HepG2 (cell line): ENCODE data around the gene IGFLR1. TPM values are rescaled to one million over a fixed set of nuclear protein-coding genes. Genes with fewer than 3 reads are reported as not detected.

ENCODE experiments used
- ATF1 ChIP-seq: IDR thresholded peaks from 2 replicates; pipeline ENCODE4 v1.6.1; 2016; ENCODE audit warnings: mild to moderate bottlenecking, control low read depth
- BHLHE40 ChIP-seq: IDR thresholded peaks from 2 replicates; pipeline ENCODE4 v1.6.1; 2011; ENCODE audit warnings: low read length, improper control_type of control experiment
- GABPA ChIP-seq, 2 experiments: IDR thresholded peaks; 2 replicates each; pipeline ENCODE4 v1.6.1; 2011 to 2016; ENCODE audit warnings: low read depth in 2 of 2, low read length in 1 of 2, missing biosample characterization in 1 of 2, missing genetic modification characterization in 1 of 2
- IKZF4 ChIP-seq: sonication (generic); formaldehyde crosslinking; IDR thresholded peaks from 2 replicates; pipeline ENCODE4 v1.5.1; 2020; ENCODE audit warnings: borderline replicate concordance, mild to moderate bottlenecking, low read depth, missing genetic modification reagents; ENCODE audit errors: not compliant biosample characterization
- KLF12 ChIP-seq: sonication (generic); formaldehyde crosslinking; IDR thresholded peaks from 2 replicates; pipeline ENCODE4 v1.4.0; 2020; ENCODE audit warnings: missing genetic modification reagents, borderline replicate concordance
- MIER3 ChIP-seq: IDR thresholded peaks from 2 replicates; pipeline ENCODE4 v1.6.1; 2016; ENCODE audit warnings: missing compliant biosample characterization, borderline replicate concordance
- NAIF1 ChIP-seq: sonication (generic); formaldehyde crosslinking; IDR thresholded peaks from 2 replicates; pipeline ENCODE4 v1.5.0; 2020; ENCODE audit warnings: mild to moderate bottlenecking, missing genetic modification reagents, borderline replicate concordance
- NCOA1 ChIP-seq: sonication (generic); formaldehyde crosslinking; IDR thresholded peaks from 2 replicates; pipeline ENCODE4 v1.9.0; 2021; ENCODE audit warnings: missing genetic modification reagents
- NCOR1 ChIP-seq: fragments of 200-600 bp; sonication (generic); IDR thresholded peaks from 2 replicates; pipeline ENCODE4 v1.7.0; 2017; ENCODE audit warnings: antibody characterized with exemption, low read length, borderline replicate concordance
- NFYC ChIP-seq: IDR thresholded peaks from 2 replicates; pipeline ENCODE4 v1.6.1; 2016; ENCODE audit warnings: missing genetic modification reagents, missing compliant biosample characterization
- NRL ChIP-seq: sonication (generic); formaldehyde crosslinking; IDR thresholded peaks from 2 replicates; pipeline ENCODE4 v1.5.0; 2020; ENCODE audit warnings: missing genetic modification reagents, mild to moderate bottlenecking, moderate library complexity, borderline replicate concordance
- POLR2G ChIP-seq: fragments of 200-400 bp; formaldehyde crosslinking; IDR thresholded peaks from 2 replicates; pipeline ENCODE4 v1.6.1; 2018; ENCODE audit warnings: mild to moderate bottlenecking, low read depth, low read length, moderate library complexity
- RFX5 ChIP-seq: IDR thresholded peaks from 2 replicates; pipeline ENCODE4 v1.6.1; 2011; ENCODE audit warnings: low read depth, low read length, improper control_type of control experiment
- SIN3B ChIP-seq: fragments of 150-350 bp; IDR thresholded peaks from 2 replicates; pipeline ENCODE4 v1.6.1; 2014; ENCODE audit warnings: low read length
- THAP11 ChIP-seq: IDR thresholded peaks from 2 replicates; pipeline ENCODE4 v1.6.1; 2016; ENCODE audit warnings: missing biosample characterization, missing genetic modification reagents
- TOPORS ChIP-seq: sonication (generic); formaldehyde crosslinking; IDR thresholded peaks from 2 replicates; pipeline ENCODE4 v1.8.0; 2023; ENCODE audit warnings: mild to moderate bottlenecking, missing genetic modification reagents
- ZNF143 ChIP-seq: sonication (generic); formaldehyde crosslinking; IDR thresholded peaks from 2 replicates; pipeline ENCODE4 v1.4.0; 2020; ENCODE audit warnings: missing genetic modification reagents
- ZNF510 ChIP-seq: sonication (generic); formaldehyde crosslinking; IDR thresholded peaks from 2 replicates; pipeline ENCODE4 v1.4.0; 2020; ENCODE audit warnings: low read depth, mild to moderate bottlenecking, missing genetic modification reagents
- ZNF546 ChIP-seq: sonication (generic); formaldehyde crosslinking; conservative IDR thresholded peaks from 2 replicates; pipeline ENCODE4 v1.8.1; 2023; ENCODE audit warnings: mild to moderate bottlenecking, missing genetic modification reagents
- ZNF556 ChIP-seq: sonication (generic); formaldehyde crosslinking; IDR thresholded peaks from 2 replicates; pipeline ENCODE4 v1.4.0; 2020; ENCODE audit warnings: mild to moderate bottlenecking, missing genetic modification reagents, borderline replicate concordance
- ZNF746 ChIP-seq: sonication (generic); formaldehyde crosslinking; IDR thresholded peaks from 2 replicates; pipeline ENCODE4 v1.8.0; 2022; ENCODE audit warnings: mild to moderate bottlenecking, missing genetic modification reagents
- polyA plus RNA-seq, 8 experiments: library from polyadenylated mRNA; depleted of rRNA in 3 of 8; stranded (reverse) in 7 of 8; unstranded in 1 of 8; fragments of >200 nt; fragmentation: Illumina TruSeq in 4 of 8; extraction: Trizol in 4 of 8; gene quantifications; 2 replicates each; pipeline versions ENCODE4 v1.2.1 to v1.2.3, GENCODE V29; 2011 to 2016; ENCODE audit warnings: low read depth in 4 of 8, missing spikeins in 1 of 8, mixed read lengths in 1 of 8; ENCODE audit not compliant: insufficient read depth in 1 of 8
- total RNA-seq, 5 experiments: library from RNA; depleted of rRNA; stranded (reverse); fragments of >200 nt; fragmentation: Illumina TruSeq; extraction: Trizol; gene quantifications; 2 replicates each; pipeline ENCODE4 v1.2.3, GENCODE V29; 2016; ENCODE audit warnings: low read depth in 1 of 5
- TF ChIP-seq, protein P1 (sequence below): IDR thresholded peaks from 2 replicates; pipeline ENCODE4 v1.6.1; 2016; ENCODE audit warnings: control low read depth
- TF ChIP-seq, protein P2 (sequence below): sonication (generic); formaldehyde crosslinking; IDR thresholded peaks from 2 replicates; pipeline ENCODE4 v1.8.1; 2023; ENCODE audit warnings: missing genetic modification reagents, mild to moderate bottlenecking, borderline replicate concordance
- TF ChIP-seq, protein P3 (sequence below): sonication (generic); formaldehyde crosslinking; IDR thresholded peaks from 2 replicates; pipeline ENCODE4 v1.5.0; 2020; ENCODE audit warnings: missing genetic modification reagents
- TF ChIP-seq, protein P4 (sequence below): IDR thresholded peaks from 2 replicates; pipeline ENCODE4 v1.6.1; 2016; ENCODE audit warnings: missing compliant biosample characterization, missing genetic modification reagents, borderline replicate concordance
- TF ChIP-seq, protein P5 (sequence below): sonication (generic); formaldehyde crosslinking; IDR thresholded peaks from 2 replicates; pipeline ENCODE4 v1.5.0; 2020; ENCODE audit warnings: missing genetic modification reagents

IGFLR1 gene
- total and polyA plus RNA-seq, 2 of the 13 experiments (the other 11 are each of a cell fraction or from before 2014, with no cell fraction given), result 5.4 to 8.9 TPM

DNA sequence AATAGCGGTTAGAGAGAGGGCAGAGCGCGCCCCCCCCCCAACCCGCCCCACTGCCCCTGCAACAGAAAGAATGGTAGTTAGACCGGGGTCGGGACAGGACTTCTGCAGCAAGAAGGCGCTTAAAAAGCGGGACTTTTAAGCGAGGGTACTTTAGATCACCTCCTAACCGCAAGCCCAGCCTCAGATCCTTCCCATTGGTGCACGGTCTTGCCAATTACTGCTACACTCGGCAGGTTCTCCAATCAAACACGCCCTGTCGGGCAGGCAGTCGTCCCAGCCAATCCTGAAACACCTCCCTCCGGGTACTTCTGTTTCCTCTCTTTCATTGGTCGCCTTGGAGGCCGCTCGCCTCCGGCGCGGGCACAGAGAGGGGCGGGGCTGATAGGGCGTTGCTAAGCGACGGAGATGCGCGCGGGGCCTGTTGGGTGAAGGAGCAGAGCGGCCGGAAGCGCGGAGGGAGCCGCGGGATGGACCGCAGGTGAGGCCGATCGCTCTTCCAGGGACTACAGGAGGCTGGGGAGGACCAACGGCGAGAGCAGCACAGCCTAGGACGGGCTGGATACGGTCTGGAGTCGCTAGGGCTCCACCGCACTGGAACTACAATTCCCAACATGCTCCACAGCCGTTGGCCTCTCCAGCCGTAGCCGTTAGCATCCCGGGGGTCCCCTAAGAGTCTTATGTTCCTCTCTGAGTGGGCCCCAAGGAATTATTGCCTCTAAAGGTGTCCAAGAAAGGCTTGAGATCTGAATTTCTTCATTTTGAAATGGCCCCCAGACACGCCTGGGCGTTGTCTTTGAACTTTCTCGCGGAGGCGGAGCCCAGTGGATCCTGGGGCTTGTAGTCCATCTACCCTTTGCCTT lies 15.7 kb upstream of the IGFLR1 start, which contains the start of gene PROSER3 (continued):
- TF ChIP-seq ZNF143 (CRISPR knock-in tag) (peak; percentile 91), RFX5 (peak; percentile 24; the same call in 1 of the 2 replicates), MIER3 (0 out of 2 replicates have a peak, but pooled peaks have one; percentile 17), NCOR1 (no peak), POLR2G (peak; percentile 65), ATF1 (CRISPR knock-in tag) (peak; percentile 66), BHLHE40 (no peak), NCOA1 (CRISPR knock-in tag) (0 out of 2 replicates have a peak, but pooled peaks have one; percentile 55), ZNF556 (CRISPR knock-in tag) (no peak), SIN3B (0 out of 2 replicates have a peak, but pooled peaks have one; percentile 18), ZNF546 (CRISPR knock-in tag) (no peak), NFYC (peak; percentile 99), GABPA (IDR thresholded peaks at IDR 0.05; ENCODE audit: low read depth, low read length) (peak; percentile 50), GABPA (CRISPR knock-in tag; IDR thresholded peaks at IDR 0.05; ENCODE audit: low read depth) (peak; percentile 79), KLF12 (peak; percentile 33; the same call in 1 of the 2 replicates), TOPORS (CRISPR knock-in tag) (peak; percentile 38; the same call in 1 of the 2 replicates), NRL (peak; percentile 80), THAP11 (peak; percentile 97), ZNF746 (CRISPR knock-in tag) (peak; percentile 57; the same call in 1 of the 2 replicates), IKZF4 (CRISPR knock-in tag) (no peak), NAIF1 (CRISPR knock-in tag) (no peak), ZNF510 (CRISPR knock-in tag) (0 out of 2 replicates have a peak, but pooled peaks have one; percentile 29)
- TF ChIP-seq, protein P1, sequence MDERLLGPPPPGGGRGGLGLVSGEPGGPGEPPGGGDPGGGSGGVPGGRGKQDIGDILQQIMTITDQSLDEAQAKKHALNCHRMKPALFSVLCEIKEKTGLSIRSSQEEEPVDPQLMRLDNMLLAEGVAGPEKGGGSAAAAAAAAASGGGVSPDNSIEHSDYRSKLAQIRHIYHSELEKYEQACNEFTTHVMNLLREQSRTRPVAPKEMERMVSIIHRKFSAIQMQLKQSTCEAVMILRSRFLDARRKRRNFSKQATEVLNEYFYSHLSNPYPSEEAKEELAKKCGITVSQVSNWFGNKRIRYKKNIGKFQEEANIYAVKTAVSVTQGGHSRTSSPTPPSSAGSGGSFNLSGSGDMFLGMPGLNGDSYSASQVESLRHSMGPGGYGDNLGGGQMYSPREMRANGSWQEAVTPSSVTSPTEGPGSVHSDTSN (CRISPR knock-in tag), result peak; percentile 93
- TF ChIP-seq, protein P2, sequence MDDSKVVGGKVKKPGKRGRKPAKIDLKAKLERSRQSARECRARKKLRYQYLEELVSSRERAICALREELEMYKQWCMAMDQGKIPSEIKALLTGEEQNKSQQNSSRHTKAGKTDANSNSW (CRISPR knock-in tag), result no peak
- TF ChIP-seq, protein P3, sequence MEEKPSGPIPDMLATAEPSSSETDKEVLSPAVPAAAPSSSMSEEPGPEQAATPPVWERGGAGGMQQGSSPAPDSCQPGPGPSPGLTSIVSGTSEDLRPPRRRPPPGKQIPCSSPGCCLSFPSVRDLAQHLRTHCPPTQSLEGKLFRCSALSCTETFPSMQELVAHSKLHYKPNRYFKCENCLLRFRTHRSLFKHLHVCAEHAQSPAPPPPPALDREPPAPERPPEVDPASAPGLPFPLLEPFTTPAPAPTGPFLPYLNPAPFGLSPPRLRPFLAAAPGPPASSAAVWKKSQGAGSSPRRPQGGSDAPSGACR (CRISPR knock-in tag), result 0 out of 2 replicates have a peak, but pooled peaks have one; percentile 43
- TF ChIP-seq, protein P4, sequence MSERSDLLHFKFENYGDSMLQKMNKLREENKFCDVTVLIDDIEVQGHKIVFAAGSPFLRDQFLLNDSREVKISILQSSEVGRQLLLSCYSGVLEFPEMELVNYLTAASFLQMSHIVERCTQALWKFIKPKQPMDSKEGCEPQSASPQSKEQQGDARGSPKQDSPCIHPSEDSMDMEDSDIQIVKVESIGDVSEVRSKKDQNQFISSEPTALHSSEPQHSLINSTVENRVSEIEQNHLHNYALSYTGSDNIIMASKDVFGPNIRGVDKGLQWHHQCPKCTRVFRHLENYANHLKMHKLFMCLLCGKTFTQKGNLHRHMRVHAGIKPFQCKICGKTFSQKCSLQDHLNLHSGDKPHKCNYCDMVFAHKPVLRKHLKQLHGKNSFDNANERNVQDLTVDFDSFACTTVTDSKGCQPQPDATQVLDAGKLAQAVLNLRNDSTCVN (CRISPR knock-in tag), result peak; percentile 54; the same call in 1 of the 2 replicates
- TF ChIP-seq, protein P5, sequence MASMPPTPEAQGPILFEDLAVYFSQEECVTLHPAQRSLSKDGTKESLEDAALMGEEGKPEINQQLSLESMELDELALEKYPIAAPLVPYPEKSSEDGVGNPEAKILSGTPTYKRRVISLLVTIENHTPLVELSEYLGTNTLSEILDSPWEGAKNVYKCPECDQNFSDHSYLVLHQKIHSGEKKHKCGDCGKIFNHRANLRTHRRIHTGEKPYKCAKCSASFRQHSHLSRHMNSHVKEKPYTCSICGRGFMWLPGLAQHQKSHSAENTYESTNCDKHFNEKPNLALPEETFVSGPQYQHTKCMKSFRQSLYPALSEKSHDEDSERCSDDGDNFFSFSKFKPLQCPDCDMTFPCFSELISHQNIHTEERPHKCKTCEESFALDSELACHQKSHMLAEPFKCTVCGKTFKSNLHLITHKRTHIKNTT (CRISPR knock-in tag), result 0 out of 2 replicates have a peak, but pooled peaks have one; percentile 71
